Stomach (tissue), 9 donors: ENCODE results near the gene KATNAL2. TPM values are rescaled to one million over a fixed set of nuclear protein-coding genes. Genes with fewer than 3 reads are reported as not detected.
A peak's percentile ranks its signal among the peaks of the same experiment; 100 is the strongest.

Source experiments
- DNase-seq, 2 donors: peaks; one replicate each; pipeline versions ENCODE4 v3.0.0 to v3.0.0-alpha.2; 2013 to 2019
- H3K27ac ChIP-seq, 5 donors: fragments of 200-600 bp in 4 of 5; sonication (generic) in 4 of 5; one replicate each; pipeline ENCODE4 v1.5.1; 2013 to 2019; ENCODE audit warnings: mild to moderate bottlenecking in 1 of 5, moderate library complexity in 1 of 5
- H3K27me3 ChIP-seq, 3 donors: fragments of 200-600 bp; sonication (generic); one replicate each; pipeline ENCODE4 v1.5.1; 2017 to 2019; ENCODE audit warnings: mixed run types in 1 of 3
- H3K36me3 ChIP-seq, 4 donors: fragments of 200-600 bp; sonication (generic); 1 replicate in 3 of 4; 2 replicates in 1 of 4; pipeline ENCODE4 v1.5.1; 2016 to 2019
- H3K4me1 ChIP-seq, 4 donors: fragments of 200-600 bp; sonication (generic); one replicate each; pipeline ENCODE4 v1.5.1; 2016 to 2019
- H3K4me3 ChIP-seq, 4 donors: fragments of 200-600 bp; sonication (generic) in 3 of 4; one replicate each; pipeline ENCODE4 v1.5.1; 2016 to 2019; ENCODE audit warnings: mild to moderate bottlenecking in 1 of 4
- H3K9me3 ChIP-seq, 4 donors: fragments of 200-600 bp; sonication (generic); one replicate each; pipeline ENCODE4 v1.5.1; 2016 to 2019
- CTCF ChIP-seq, 7 experiments: fragments of 450-650 bp in 4 of 7; fragments of 200-600 bp in 3 of 7; sonication (generic) in 3 of 7; IDR thresholded peaks; one replicate each; pipeline ENCODE4 v1.5.1; 2016 to 2019; ENCODE audit warnings: antibody characterized with exemption in 7 of 7, control low read depth in 2 of 7, mild to moderate bottlenecking in 1 of 7
- EP300 ChIP-seq: sonication (generic); formaldehyde crosslinking; IDR thresholded peaks from one replicate; pipeline ENCODE4 v1.6.1; 2017; ENCODE audit warnings: antibody characterized with exemption
- POLR2A ChIP-seq, 4 donors: fragments of 450-650 bp; IDR thresholded peaks; one replicate each; pipeline ENCODE4 v1.6.1; 2016; ENCODE audit warnings: antibody characterized with exemption in 4 of 4, control low read depth in 2 of 4, mild to moderate bottlenecking in 1 of 4, moderate library complexity in 1 of 4
- POLR2AphosphoS5 ChIP-seq, 3 donors: sonication (generic); formaldehyde crosslinking; IDR thresholded peaks; one replicate each; pipeline ENCODE4 v1.6.1; 2016; ENCODE audit warnings: antibody characterized with exemption in 3 of 3
- WGBS, 5 donors: extraction: QIAGEN DNeasy Blood & Tissue Kit in 3 of 5; methylation state at CpG; one replicate each; pipeline versions ENCODE4 v1.1.5 to v1.1.7; 2013 to 2018; 5-methylcytosine and 5-hydroxymethylcytosine counted together
- intact Hi-C: fragments of 100-400 bp; cut with DNase I; formaldehyde crosslinking; loops from one replicate; pipeline ENCODE4 v1.15.1; 2023; ENCODE audit warnings: low total_unique reads
- polyA plus RNA-seq, 3 donors: library from polyadenylated mRNA; stranded (reverse); fragments of 200-250 nt; gene quantifications; one replicate each; pipeline ENCODE4 v1.2.3, GENCODE V29; 2013
- total RNA-seq, 5 donors: library from RNA; depleted of rRNA; stranded (reverse); fragments of >200 nt; gene quantifications; one replicate each; pipeline versions ENCODE4 v1.1.0 to v1.2.3, GENCODE V29; 2014 to 2016
- donor health status: healthy with polysubstance abuse.
- donor health status: Bipolar disorder and iron deficiency.
- donor health status: healthy.

The KATNAL2 gene
- total and polyA plus RNA-seq, 8 donors, result 0.43 to 39.1 (median 2.7) TPM; not detected in 1

GRCh38 chr18:47040982-47041381, 123.6 kb downstream of the KATNAL2 start:
- H3K4me3 ChIP-seq, result no peak overlapping the region
- WGBS, 5 donors, result 84 to 95% (median 91%) methylated on average over 6 of the region's 6 CpGs
- intact Hi-C loops, result no loop called here

GRCh38 chr18:47050468-47050867, 133.1 kb downstream of the KATNAL2 start:
- DNase-seq, result peak in 1 of 2 donors; percentile 69
- WGBS, 5 donors, result 25 to 33% (median 29%) methylated on average over 7 of the region's 7 CpGs
- intact Hi-C loops, result no loop called here
- Histone ChIP-seq H3K4me1 (no peaks in the 10 kb centered on the region), H3K27ac (no peak overlapping the region), H3K4me3 (no peak overlapping the region), H3K27me3 (no peaks in the 10 kb centered on the region), H3K36me3 (no peaks in the 10 kb centered on the region), H3K9me3 (no peaks in the 10 kb centered on the region)
- no peak for TF ChIP-seq POLR2A (IDR thresholded peaks at IDR 0.05)
- no peak for TF ChIP-seq EP300
- TF ChIP-seq POLR2AphosphoS5 (IDR thresholded peaks at IDR 0.05), result no peak
- peak in 5 of 7 experiments; percentile 23 to 53 (median 44) for TF ChIP-seq CTCF (IDR thresholded peaks at IDR 0.05)

More at GRCh38 chr18:47040982-47041381, 123.6 kb downstream of the KATNAL2 start:
- H3K27ac ChIP-seq, result no peak overlapping the region
- DNase-seq, result no peak
- H3K4me1 ChIP-seq, result no peaks in the 10 kb centered on the region
- no peaks in the 10 kb centered on the region for H3K27me3 ChIP-seq
- no peaks in the 10 kb centered on the region for H3K9me3 ChIP-seq
- TF ChIP-seq POLR2AphosphoS5 (IDR thresholded peaks at IDR 0.05) (no peak), POLR2A (IDR thresholded peaks at IDR 0.05) (no peak), CTCF (IDR thresholded peaks at IDR 0.05) (no peak), EP300 (no peak)
- no peaks in the 10 kb centered on the region for H3K36me3 ChIP-seq

- intact Hi-C loops, result no loop called here
- H3K9me3 ChIP-seq, result no peaks in the 10 kb centered on the region
- no peak overlapping the region for H3K4me3 ChIP-seq
- DNase-seq, result no peak
- no peaks in the 10 kb centered on the region for H3K27me3 ChIP-seq
- H3K4me1 ChIP-seq, result no peaks in the 10 kb centered on the region
- no peak for TF ChIP-seq CTCF (IDR thresholded peaks at IDR 0.05)
- no peak for TF ChIP-seq POLR2A (IDR thresholded peaks at IDR 0.05)
- no peak for TF ChIP-seq EP300
- no peak for TF ChIP-seq POLR2AphosphoS5 (IDR thresholded peaks at IDR 0.05)
- H3K27ac ChIP-seq, result no peak overlapping the region
- H3K36me3 ChIP-seq, result no peaks in the 10 kb centered on the region
- 71 to 86% (median 81%) methylated on average over 5 of the region's 5 CpGs for WGBS, 5 donors
Measured at GRCh38 chr18:47054369-47054768, 137.0 kb downstream of the KATNAL2 start.

- intact Hi-C loops, result no loop called here
- Histone ChIP-seq H3K27me3 (no peaks in the 10 kb centered on the region), H3K27ac (no peak overlapping the region), H3K4me3 (no peak overlapping the region), H3K4me1 (no peaks in the 10 kb centered on the region), H3K36me3 (peaks cover 0 to 5% (median 0%) of the 10 kb centered on the region in 4 donors), H3K9me3 (peaks cover 0 to 3% (median 0%) of the 10 kb centered on the region in 4 donors)
- TF ChIP-seq EP300, result no peak
- TF ChIP-seq CTCF (IDR thresholded peaks at IDR 0.05), result no peak
- no peak for TF ChIP-seq POLR2A (IDR thresholded peaks at IDR 0.05)
- no peak for TF ChIP-seq POLR2AphosphoS5 (IDR thresholded peaks at IDR 0.05)
- 35 to 66% (median 60%) methylated on average over 2 of the region's 2 CpGs for WGBS, 5 donors
- DNase-seq, result no peak
Measured at GRCh38 chr18:47062471-47062870, 145.1 kb downstream of the KATNAL2 start.
